Upper lobe of left lung (tissue), 4 donors: ENCODE measurements around the gene NBPF4.

Experiments used
- CTCF ChIP-seq, 6 experiments: fragments of 450-650 bp in 4 of 6; fragments of 200-600 bp in 2 of 6; sonication (generic) in 2 of 6; IDR thresholded peaks; one replicate each; pipeline ENCODE4 v1.5.1; 2016 to 2019; ENCODE audit warnings: antibody characterized with exemption in 6 of 6
- POLR2A ChIP-seq, 4 donors: fragments of 450-650 bp; IDR thresholded peaks; one replicate each; pipeline ENCODE4 v1.5.1; 2016 to 2017; ENCODE audit warnings: antibody characterized with exemption in 4 of 4, mild to moderate bottlenecking in 2 of 4
- POLR2AphosphoS5 ChIP-seq, 2 donors: sonication (generic); formaldehyde crosslinking; IDR thresholded peaks; one replicate each; pipeline ENCODE4 v1.5.1; 2017; ENCODE audit warnings: antibody characterized with exemption in 2 of 2

- TF ChIP-seq CTCF (IDR thresholded peaks at IDR 0.05) (no peak), POLR2AphosphoS5 (IDR thresholded peaks at IDR 0.05) (no peak), POLR2A (IDR thresholded peaks at IDR 0.05) (no peak)
Observed at GRCh38 chr1:108190001-108190634, 53.8 kb downstream of the NBPF4 start.
